HUES64 (cell line): ENCODE results near the gene ENTREP3.

ENCODE experiments used
- H3K27ac ChIP-seq: 2 replicates; pipeline ENCODE4 v1.7.0; 2013; ENCODE audit warnings: low read depth, low read length, inconsistent platforms
- H3K27me3 ChIP-seq: 2 replicates; pipeline ENCODE4 v1.6.1; 2013; ENCODE audit warnings: mild to moderate bottlenecking, low read length; ENCODE audit not compliant: insufficient read depth
- H3K36me3 ChIP-seq: 2 replicates; pipeline ENCODE4 v1.6.1; 2013; ENCODE audit warnings: mild to moderate bottlenecking, low read length; ENCODE audit not compliant: insufficient read depth
- H3K4me1 ChIP-seq: 2 replicates; pipeline ENCODE4 v1.6.1; 2013; ENCODE audit warnings: mild to moderate bottlenecking, low read length, moderate library complexity; ENCODE audit not compliant: insufficient read depth
- H3K4me3 ChIP-seq: 2 replicates; pipeline ENCODE4 v1.5.1; 2013; ENCODE audit warnings: mild to moderate bottlenecking, low read length, moderate library complexity
- H3K9ac ChIP-seq: 2 replicates; pipeline ENCODE4 v1.6.1; 2013; ENCODE audit warnings: mild to moderate bottlenecking, low read depth, low read length
- H3K9me3 ChIP-seq: 2 replicates; pipeline ENCODE4 v1.6.1; 2013; ENCODE audit warnings: low read depth, low read length; ENCODE audit not compliant: insufficient read depth
- WGBS: fragments of 150-250, 120-280 bp; methylation state at CpG from one replicate; pipeline ENCODE4 v1.1.7; 2013; ENCODE audit warnings: missing lambda C conversion rate; 5-methylcytosine and 5-hydroxymethylcytosine counted together

ENTREP3 gene

GRCh38 chr1:155277070-155277901 lies 22.0 kb upstream of the ENTREP3 start, which contains the start of gene HCN3:
Gene HCN3 (plus strand): TSS chr1:155277463. CDS start chr1:155277591, 128 bp downstream.
- Histone ChIP-seq H3K27ac (no peak within 1 kb of the TSS), H3K9ac (peak within 1 kb of the TSS; percentile 13; the same call in 1 of the 2 replicates), H3K4me1 (peaks cover 21% of the 10 kb centered on the region), H3K36me3 (no peaks in the 10 kb centered on the region; the same call in 1 of the 2 replicates), H3K4me3 (peak within 1 kb of the TSS; percentile 70), H3K27me3 (peaks cover 8% of the 10 kb centered on the region; the same call in 1 of the 2 replicates), H3K9me3 (no peaks in the 10 kb centered on the region)
- WGBS: under 1% methylated on average over 68 of the region's 68 CpGs

GRCh38 chr1:155273343-155274245 lies 18.3 kb upstream of the ENTREP3 start, which contains the start of gene CLK2:
Gene CLK2 (minus strand): TSS chr1:155273504. CDS start chr1:155270977, 2,527 bp downstream.
- 20% methylated on average over 61 of the region's 61 CpGs for WGBS
- peaks cover 11% of the 10 kb centered on the region for H3K4me1 ChIP-seq
- H3K4me3 ChIP-seq: peak within 1 kb of the TSS; percentile 89
- peak within 1 kb of the TSS; percentile 77 for H3K9ac ChIP-seq
- H3K9me3 ChIP-seq: no peaks in the 10 kb centered on the region
- peaks cover 8% of the 10 kb centered on the region; the same call in 1 of the 2 replicates for H3K27me3 ChIP-seq
- H3K36me3 ChIP-seq: peaks cover 30% of the 10 kb centered on the region
- peak within 1 kb of the TSS; percentile 96 for H3K27ac ChIP-seq

GRCh38 chr1:155272466-155273342 lies 17.4 kb upstream of the ENTREP3 start:
- H3K4me3 ChIP-seq: peak overlapping the region; percentile 89
- H3K27me3 ChIP-seq: peaks cover 8% of the 10 kb centered on the region; the same call in 1 of the 2 replicates
- H3K36me3 ChIP-seq: peaks cover 39% of the 10 kb centered on the region
- H3K27ac ChIP-seq: peak overlapping the region; percentile 96
- no peaks in the 10 kb centered on the region for H3K9me3 ChIP-seq
- under 1% methylated on average over 41 of the region's 44 CpGs for WGBS
- peaks cover 9% of the 10 kb centered on the region for H3K4me1 ChIP-seq
- peak overlapping the region; percentile 77 for H3K9ac ChIP-seq

GRCh38 chr1:155269381-155269780 lies 14.1 kb upstream of the ENTREP3 start:
- Histone ChIP-seq H3K27ac (no peak overlapping the region), H3K36me3 (peaks cover 71% of the 10 kb centered on the region), H3K4me3 (no peak overlapping the region), H3K9ac (no peak overlapping the region), H3K9me3 (no peaks in the 10 kb centered on the region), H3K27me3 (no peaks in the 10 kb centered on the region), H3K4me1 (peaks cover 9% of the 10 kb centered on the region; the same call in 1 of the 2 replicates)
- 96% methylated on average over 21 of the region's 21 CpGs for WGBS

- Histone ChIP-seq H3K4me1 (peaks cover 5% of the 10 kb centered on the region; the same call in 1 of the 2 replicates), H3K27me3 (no peaks in the 10 kb centered on the region), H3K9me3 (no peaks in the 10 kb centered on the region), H3K36me3 (peaks cover 78% of the 10 kb centered on the region), H3K27ac (no peak overlapping the region), H3K9ac (no peak overlapping the region), H3K4me3 (no peak overlapping the region)
- 95% methylated on average over 21 of the region's 21 CpGs for WGBS
Observed at GRCh38 chr1:155268630-155269029, 13.3 kb upstream of the ENTREP3 start.

GRCh38 chr1:155267373-155267772 lies 12.1 kb upstream of the ENTREP3 start:
- H3K27ac ChIP-seq: no peak overlapping the region
- no peak overlapping the region for H3K9ac ChIP-seq
- peaks cover 89% of the 10 kb centered on the region for H3K36me3 ChIP-seq
- H3K9me3 ChIP-seq: no peaks in the 10 kb centered on the region
- H3K4me1 ChIP-seq: peaks cover 3% of the 10 kb centered on the region; the same call in 1 of the 2 replicates
- no peaks in the 10 kb centered on the region for H3K27me3 ChIP-seq
- H3K4me3 ChIP-seq: no peak overlapping the region
- 98% methylated on average over 2 of the region's 2 CpGs for WGBS

GRCh38 chr1:155266553-155266952 lies 11.3 kb upstream of the ENTREP3 start:
- no peak overlapping the region for H3K9ac ChIP-seq
- H3K9me3 ChIP-seq: no peaks in the 10 kb centered on the region
- no peaks in the 10 kb centered on the region for H3K4me1 ChIP-seq
- no peak overlapping the region for H3K27ac ChIP-seq
- H3K4me3 ChIP-seq: no peak overlapping the region
- no peaks in the 10 kb centered on the region for H3K27me3 ChIP-seq
- WGBS: 96% methylated on average over 6 of the region's 6 CpGs
- peaks cover 86% of the 10 kb centered on the region for H3K36me3 ChIP-seq

GRCh38 chr1:155263067-155263466 lies 7.8 kb upstream of the ENTREP3 start:
- peaks cover 66% of the 10 kb centered on the region for H3K36me3 ChIP-seq
- no peaks in the 10 kb centered on the region for H3K9me3 ChIP-seq
- H3K9ac ChIP-seq: no peak overlapping the region
- no peaks in the 10 kb centered on the region for H3K27me3 ChIP-seq
- no peak overlapping the region for H3K27ac ChIP-seq
- WGBS: 95% methylated on average over 11 of the region's 11 CpGs
- H3K4me1 ChIP-seq: peaks cover 4% of the 10 kb centered on the region; the same call in 1 of the 2 replicates
- no peak overlapping the region for H3K4me3 ChIP-seq

GRCh38 chr1:155261852-155262673 lies 6.8 kb upstream of the ENTREP3 start, which contains the start of gene SCAMP3:
Gene SCAMP3 (minus strand): TSS chr1:155262360. CDS start chr1:155262151, 209 bp downstream.
- Histone ChIP-seq H3K4me1 (peaks cover 4% of the 10 kb centered on the region; the same call in 1 of the 2 replicates), H3K9me3 (no peaks in the 10 kb centered on the region), H3K9ac (peak within 1 kb of the TSS; percentile 78), H3K4me3 (peak within 1 kb of the TSS; percentile 73), H3K36me3 (peaks cover 63% of the 10 kb centered on the region), H3K27me3 (no peaks in the 10 kb centered on the region), H3K27ac (peak within 1 kb of the TSS; percentile 74; the same call in 1 of the 2 replicates)
- 1% methylated on average over 47 of the region's 47 CpGs for WGBS
